WTC11 (cell line): ENCODE results near the gene VSIR.

Experiments
- ATF6 ChIP-seq: sonication (generic); formaldehyde crosslinking; IDR thresholded peaks from 2 replicates; pipeline ENCODE4 v1.8.1; 2023; ENCODE audit warnings: mild to moderate bottlenecking, missing genetic modification reagents
- CTCF ChIP-seq: fragments of 200-600 bp; IDR thresholded peaks from 2 replicates; pipeline ENCODE4 v1.8.0; 2022; ENCODE audit warnings: antibody characterized with exemption
- FOXJ3 ChIP-seq: sonication (generic); formaldehyde crosslinking; IDR thresholded peaks from 2 replicates; pipeline ENCODE4 v1.9.0; 2021; ENCODE audit warnings: missing genetic modification reagents, mild to moderate bottlenecking, borderline replicate concordance
- FOXK1 ChIP-seq: sonication (generic); formaldehyde crosslinking; IDR thresholded peaks from 2 replicates; pipeline ENCODE4 v1.8.0; 2022; ENCODE audit warnings: mild to moderate bottlenecking, moderate library complexity, missing genetic modification reagents
- FOXP1 ChIP-seq: sonication (generic); formaldehyde crosslinking; IDR thresholded peaks from 2 replicates; pipeline ENCODE4 v1.8.0; 2022; ENCODE audit warnings: missing genetic modification reagents, mild to moderate bottlenecking, moderate library complexity, borderline replicate concordance
- FOXP4 ChIP-seq: sonication (generic); formaldehyde crosslinking; IDR thresholded peaks from 2 replicates; pipeline ENCODE4 v1.8.0; 2022; ENCODE audit warnings: mild to moderate bottlenecking, missing genetic modification reagents
- GABPB1 ChIP-seq: sonication (generic); formaldehyde crosslinking; IDR thresholded peaks from 2 replicates; pipeline ENCODE4 v1.8.1; 2023; ENCODE audit warnings: mild to moderate bottlenecking, missing genetic modification reagents
- NFYB ChIP-seq: sonication (generic); formaldehyde crosslinking; conservative IDR thresholded peaks from 2 replicates; pipeline ENCODE4 v1.8.0; 2022; ENCODE audit warnings: low read depth, missing genetic modification reagents

GRCh38 chr10:71819985-71820384 is 46.7 kb upstream of the VSIR start:
- TF ChIP-seq FOXP1 (CRISPR knock-in tag) (no peak), CTCF (no peak), FOXK1 (CRISPR knock-in tag) (no peak), FOXJ3 (CRISPR knock-in tag) (no peak), GABPB1 (CRISPR knock-in tag) (no peak), ATF6 (no peak), FOXP4 (no peak), NFYB (CRISPR knock-in tag) (no peak)
